Tibial nerve (tissue), 4 donors: ENCODE data around the gene ERP44.

Source experiments
- EP300 ChIP-seq, 2 donors: sonication (generic); formaldehyde crosslinking; IDR thresholded peaks; one replicate each; pipeline ENCODE4 v1.6.1; 2017; ENCODE audit warnings: antibody characterized with exemption in 2 of 2, mild to moderate bottlenecking in 1 of 2
- POLR2A ChIP-seq, 2 donors: fragments of 450-650 bp; IDR thresholded peaks; one replicate each; pipeline ENCODE4 v1.6.1; 2017; ENCODE audit warnings: antibody characterized with exemption in 2 of 2, mild to moderate bottlenecking in 2 of 2, moderate library complexity in 2 of 2
- TF ChIP-seq, protein P1 (sequence below), 5 experiments: fragments of 200-600 bp in 3 of 5; fragments of 450-650 bp in 2 of 5; sonication (generic) in 3 of 5; IDR thresholded peaks; one replicate each; pipeline ENCODE4 v1.5.1; 2016 to 2019; ENCODE audit warnings: antibody characterized with exemption in 5 of 5, mild to moderate bottlenecking in 3 of 5, moderate library complexity in 2 of 5

DNA sequence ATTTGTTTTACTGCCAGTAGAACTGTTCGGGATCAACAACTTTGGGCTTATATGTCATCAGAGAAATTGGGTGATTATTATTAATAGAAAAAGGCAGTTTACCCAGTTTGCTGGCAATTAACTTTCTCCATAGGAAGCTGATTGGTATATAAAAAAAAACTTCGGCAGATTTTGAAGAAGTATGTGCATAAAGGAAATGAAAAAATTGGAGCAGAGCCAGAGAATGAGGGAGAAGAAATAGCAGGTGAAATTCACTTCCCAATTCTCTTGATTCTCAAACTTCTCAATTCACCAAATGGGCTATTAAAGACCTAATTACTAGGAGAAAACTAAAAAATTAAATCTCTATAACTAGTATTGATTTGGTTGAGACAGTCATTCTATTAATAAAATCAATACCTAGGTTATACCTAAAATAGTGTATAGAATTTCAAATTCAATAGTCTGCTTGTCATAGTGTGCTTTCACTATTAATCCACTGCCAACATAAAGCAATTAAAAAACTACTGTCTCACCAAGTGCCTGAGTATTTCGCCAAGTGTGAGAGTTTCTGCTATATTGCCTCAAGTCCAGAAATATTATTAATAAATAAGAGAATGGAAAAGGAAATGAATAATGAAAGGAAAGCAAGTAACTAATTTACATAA lies 144.8 kb downstream of the ERP44 start:
- TF ChIP-seq, protein P1, sequence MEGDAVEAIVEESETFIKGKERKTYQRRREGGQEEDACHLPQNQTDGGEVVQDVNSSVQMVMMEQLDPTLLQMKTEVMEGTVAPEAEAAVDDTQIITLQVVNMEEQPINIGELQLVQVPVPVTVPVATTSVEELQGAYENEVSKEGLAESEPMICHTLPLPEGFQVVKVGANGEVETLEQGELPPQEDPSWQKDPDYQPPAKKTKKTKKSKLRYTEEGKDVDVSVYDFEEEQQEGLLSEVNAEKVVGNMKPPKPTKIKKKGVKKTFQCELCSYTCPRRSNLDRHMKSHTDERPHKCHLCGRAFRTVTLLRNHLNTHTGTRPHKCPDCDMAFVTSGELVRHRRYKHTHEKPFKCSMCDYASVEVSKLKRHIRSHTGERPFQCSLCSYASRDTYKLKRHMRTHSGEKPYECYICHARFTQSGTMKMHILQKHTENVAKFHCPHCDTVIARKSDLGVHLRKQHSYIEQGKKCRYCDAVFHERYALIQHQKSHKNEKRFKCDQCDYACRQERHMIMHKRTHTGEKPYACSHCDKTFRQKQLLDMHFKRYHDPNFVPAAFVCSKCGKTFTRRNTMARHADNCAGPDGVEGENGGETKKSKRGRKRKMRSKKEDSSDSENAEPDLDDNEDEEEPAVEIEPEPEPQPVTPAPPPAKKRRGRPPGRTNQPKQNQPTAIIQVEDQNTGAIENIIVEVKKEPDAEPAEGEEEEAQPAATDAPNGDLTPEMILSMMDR (IDR thresholded peaks at IDR 0.05), result no peak
- TF ChIP-seq POLR2A (IDR thresholded peaks at IDR 0.05) (no peak), EP300 (IDR thresholded peaks at IDR 0.05) (no peak)
